ENCODE measurements around the gene MTG2.

The MTG2 gene

GRCh38 chr20:62205618-62206387 lies 23.0 kb downstream of the MTG2 start:
- DNase-seq (ENCODE audit: low read depth in 2 of 2) = no peak

- no peak for DNase-seq (ENCODE audit: low read depth in 2 of 2)
Observed at GRCh38 chr20:62206388-62206775, 23.6 kb downstream of the MTG2 start.

DNA sequence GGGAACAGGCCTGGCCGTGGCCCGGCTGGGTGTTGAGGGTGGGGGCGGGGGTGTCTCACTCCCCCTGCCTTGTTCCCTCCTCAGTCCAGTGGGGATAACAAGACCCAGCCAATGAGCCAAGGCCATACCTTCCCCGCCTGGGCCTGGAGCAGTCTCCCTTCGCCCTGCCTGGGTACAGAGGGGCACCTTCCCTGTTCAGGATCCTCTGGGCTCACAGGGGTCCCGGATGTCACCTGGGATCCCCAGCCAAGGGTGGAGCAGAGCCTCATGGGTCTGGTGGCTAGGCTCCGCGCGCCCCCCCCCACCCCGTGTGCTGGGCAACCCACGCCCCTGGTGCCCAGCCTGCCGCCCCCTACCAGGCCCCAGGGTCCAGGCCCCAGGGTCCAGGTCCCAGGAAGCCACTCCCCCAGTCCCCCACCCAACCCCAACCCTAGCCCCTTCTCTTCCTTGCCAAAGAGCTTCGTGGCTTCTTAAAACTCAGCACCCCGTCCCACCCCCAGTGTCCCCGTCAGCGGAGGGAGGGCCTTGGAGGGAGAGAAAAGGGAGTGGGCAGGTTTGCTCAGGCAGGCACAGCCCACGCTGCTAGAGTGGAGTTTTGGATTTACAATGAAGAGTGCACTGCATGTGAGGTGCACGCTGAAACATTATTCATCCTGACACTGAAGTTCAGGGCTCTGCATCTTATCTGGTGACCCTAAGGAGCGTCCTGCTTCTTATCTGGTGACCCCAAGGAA lies 25.4 kb downstream of the MTG2 start:
- no peak for DNase-seq (ENCODE audit: low read depth in 2 of 2)

- DNase-seq (ENCODE audit: low read depth in 2 of 2) = no peak
Observed at GRCh38 chr20:62208795-62209755, 26.2 kb downstream of the MTG2 start.

DNA sequence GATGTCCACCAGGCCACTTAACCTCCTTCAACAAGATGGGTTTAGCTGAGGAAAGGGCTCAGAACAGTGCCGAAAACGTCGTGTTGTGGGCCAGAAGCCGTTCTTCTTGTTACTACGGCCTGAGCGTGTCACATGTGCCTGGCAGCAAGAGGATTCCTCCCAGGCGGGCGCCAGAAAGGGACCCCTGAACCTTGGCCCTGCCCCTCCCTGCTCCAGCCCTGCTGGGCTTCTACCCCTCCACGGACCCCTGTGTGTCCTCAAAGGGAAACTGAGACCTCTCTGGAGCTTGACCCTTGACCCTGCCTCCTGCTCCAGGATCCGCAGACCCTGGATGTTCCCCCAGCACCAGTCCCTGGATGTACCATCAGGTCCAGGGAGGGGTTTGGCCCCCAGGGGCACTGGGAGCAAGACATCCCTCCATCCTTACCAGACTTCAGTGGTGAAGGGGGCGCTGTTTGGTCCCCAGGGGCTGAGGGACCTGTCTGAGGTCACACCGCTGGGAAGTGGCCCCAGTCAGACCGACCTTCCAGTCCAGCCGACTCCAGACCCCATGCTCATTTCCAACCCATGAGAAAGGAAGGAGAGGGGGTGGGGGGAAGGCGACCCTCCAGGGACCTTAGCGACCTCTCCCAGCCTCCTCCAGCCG lies 27.1 kb downstream of the MTG2 start:
- no peak for DNase-seq (ENCODE audit: low read depth in 2 of 2)

- no peak for DNase-seq (ENCODE audit: low read depth in 2 of 2)
Observed at GRCh38 chr20:62210496-62210855, 27.6 kb downstream of the MTG2 start.

- no peak for DNase-seq (ENCODE audit: low read depth in 2 of 2)
Observed at GRCh38 chr20:62211216-62211615, 28.4 kb downstream of the MTG2 start.

DNA sequence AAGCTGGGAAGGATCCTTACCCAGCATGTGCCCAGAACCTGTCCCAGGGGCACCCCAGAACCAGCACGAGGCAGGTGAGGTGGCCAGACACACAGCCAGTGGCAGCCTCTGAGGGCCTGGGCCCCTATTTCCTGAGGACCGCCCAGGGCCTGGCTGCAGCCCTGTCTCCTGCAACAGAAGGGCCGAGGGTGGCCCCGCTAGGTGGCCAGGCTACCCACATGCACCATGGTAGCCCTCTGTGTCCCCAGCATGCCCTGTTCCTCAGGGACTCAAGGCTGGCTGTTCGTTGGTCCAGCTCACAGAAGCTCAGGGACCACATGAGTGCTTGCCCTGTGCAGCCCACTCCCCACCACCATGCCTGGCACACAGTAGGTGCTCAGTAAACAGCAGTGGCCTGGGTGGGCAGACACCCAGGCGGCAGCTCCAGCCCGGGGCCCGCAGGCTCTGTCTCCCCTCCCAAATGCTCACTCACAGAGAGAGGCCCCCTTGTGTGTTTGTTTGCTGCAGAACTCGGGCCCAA lies 29.0 kb downstream of the MTG2 start:
- DNase-seq (ENCODE audit: low read depth in 2 of 2) = no peak

GRCh38 chr20:62212299-62212698 lies 29.5 kb downstream of the MTG2 start:
- DNase-seq (ENCODE audit: low read depth in 2 of 2) = no peak

DNA sequence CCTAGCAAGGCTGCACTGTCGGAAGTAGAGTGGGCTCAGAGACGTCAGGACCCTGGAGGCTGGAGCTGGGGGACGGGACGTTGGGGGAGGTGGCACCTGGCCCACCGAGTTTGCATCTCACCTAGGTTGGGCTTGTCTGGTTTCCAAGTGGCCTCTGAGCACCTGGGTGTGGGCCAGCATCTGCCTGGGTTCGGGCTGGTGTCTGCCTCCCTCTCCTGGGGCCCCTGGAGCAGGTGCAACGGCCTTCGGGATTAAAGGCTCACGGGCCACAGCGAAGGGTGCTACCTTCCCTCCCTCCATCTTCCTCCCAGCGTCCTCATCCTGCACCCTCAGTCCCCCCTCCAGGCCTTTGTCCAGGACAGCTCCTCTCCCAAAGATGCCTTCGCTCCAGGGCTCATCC lies 31.2 kb downstream of the MTG2 start:
- DNase-seq (ENCODE audit: low read depth in 2 of 2) = no peak

DNA sequence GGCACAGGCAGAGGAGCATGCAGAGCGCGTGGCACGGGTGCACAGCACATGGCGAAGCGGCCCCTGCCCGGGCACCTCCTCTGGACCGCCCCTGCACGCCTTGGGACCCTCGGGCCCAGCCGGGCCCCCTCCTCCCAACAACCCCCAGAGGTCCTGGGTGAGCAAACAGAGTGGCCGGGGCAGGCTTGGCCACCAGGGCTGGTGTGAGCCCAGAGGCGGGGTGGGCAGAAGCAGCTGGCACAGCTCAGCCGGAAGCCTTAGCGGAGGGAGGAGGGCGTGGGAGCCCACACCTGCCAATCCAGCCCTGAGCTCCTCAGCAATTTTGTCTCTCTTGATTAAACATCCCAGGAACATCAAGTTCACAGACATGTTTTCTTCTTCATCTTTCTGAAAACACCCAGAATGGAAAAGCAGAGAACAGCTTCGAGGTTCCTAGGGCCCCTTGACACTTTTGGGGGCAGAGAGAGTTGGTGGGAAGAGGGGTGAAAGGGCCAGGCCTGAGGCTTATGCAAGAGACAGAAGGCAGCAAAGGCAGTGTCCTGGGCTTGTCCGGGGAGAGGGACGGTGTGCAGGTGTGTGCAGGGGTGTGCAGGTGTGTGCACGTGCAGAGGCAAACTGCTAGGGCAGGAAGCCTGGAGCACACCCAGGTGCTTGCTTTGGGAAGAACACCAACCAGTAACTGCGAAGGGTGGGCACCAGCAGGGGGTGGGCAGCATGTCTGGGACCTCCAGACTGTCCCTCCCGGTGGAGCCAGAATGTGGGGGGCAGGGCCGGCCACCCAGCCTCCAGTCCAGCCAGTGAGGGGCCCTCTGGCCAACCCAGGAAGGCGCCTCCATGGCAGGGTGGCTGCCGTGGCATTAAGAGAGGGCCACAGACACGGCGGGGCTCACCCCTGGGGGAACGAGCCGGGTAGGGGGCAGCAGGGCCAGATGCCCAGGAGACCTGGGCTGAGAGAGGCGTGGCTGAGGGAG lies 32.5 kb downstream of the MTG2 start:
- DNase-seq (ENCODE audit: low read depth in 2 of 2) = no peak

DNA sequence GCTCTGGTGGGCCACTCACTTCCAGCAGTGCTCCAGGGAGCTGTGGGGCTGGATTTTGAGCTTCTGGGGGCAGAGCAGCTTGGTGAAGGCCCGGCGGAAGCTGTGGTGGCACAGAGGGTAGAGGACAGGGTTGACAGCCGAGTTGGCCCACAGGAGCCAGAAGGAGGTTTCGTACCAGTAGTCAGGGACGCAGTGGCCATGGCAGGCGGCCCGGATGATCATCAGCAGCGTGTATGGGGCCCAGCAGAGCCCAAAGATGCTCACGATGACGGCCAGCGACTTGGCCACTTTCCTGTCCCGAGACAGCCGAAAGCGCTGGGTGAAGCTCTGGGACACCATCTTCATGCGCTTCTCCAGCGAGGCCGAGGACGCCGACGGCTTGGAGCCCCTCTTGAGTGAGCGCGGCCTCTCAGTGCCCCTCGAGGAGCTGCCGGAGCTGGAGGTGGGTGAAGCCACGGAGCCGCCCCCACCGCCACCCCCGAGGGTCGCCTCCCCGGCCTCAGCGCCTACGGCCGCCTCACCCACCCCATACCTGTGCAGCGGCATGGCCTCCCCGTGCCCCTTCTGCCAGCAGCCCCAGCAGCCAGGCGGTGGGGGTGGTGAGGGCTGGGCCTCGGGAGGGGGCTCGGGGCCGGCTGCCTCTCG lies 33.3 kb downstream of the MTG2 start:
- no peak for DNase-seq (ENCODE audit: low read depth in 2 of 2)

- DNase-seq (ENCODE audit: low read depth in 2 of 2) = no peak
Observed at GRCh38 chr20:62216636-62217566, 34.1 kb downstream of the MTG2 start.

DNA sequence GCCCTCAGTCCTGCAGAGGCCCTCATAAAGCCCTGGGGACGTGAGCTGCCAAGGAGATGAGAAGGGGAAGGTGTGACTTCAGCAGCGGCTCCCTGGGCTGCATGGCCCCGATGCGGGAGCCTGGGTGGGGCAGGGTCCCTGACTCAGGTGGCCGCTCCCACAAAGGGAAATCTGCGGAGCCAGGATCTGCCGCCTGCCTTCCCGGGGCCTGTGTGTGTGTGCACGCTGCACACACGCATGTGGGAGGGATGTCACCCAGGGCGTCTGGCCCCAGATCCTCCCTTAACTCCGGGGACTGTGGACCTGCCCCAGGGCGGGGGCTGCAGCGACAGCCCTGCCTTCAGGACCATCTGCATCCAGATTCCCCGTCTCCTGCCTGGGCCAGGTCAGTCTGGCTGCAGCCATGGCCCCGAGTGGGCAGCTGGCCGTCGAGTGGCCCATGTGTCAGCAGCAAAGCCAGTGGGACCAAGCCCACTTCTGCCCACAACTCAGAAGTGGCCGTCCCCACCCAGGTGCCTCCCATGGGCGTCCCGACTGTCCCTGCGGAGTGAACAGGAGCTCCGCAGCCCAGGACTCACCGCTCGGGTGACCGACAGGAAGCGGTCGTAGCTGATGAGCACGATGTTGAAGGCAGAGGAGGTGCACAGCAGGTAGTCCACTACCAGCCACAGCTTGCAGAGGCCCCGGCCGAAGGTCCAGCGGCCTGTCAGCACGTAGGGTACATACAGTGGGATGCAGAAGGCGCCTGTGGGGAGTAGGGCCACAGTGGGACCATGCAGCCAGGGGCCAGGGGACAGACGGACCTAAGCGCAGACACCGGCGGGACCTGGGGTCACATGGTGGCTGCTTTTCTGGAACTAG lies 35.3 kb downstream of the MTG2 start:
- no peak for DNase-seq (ENCODE audit: low read depth in 2 of 2)

- no peak for DNase-seq (ENCODE audit: low read depth in 2 of 2)
Observed at GRCh38 chr20:62219101-62219991, 36.5 kb downstream of the MTG2 start.

GRCh38 chr20:62219992-62220665 lies 37.3 kb downstream of the MTG2 start, which contains the start of gene HRH3:
Gene HRH3 (minus strand): TSS chr20:62220278. CDS start chr20:62219970, 308 bp downstream.
- DNase-seq (ENCODE audit: low read depth in 2 of 2) = no peak

Data from stimulated activated CD4-positive, alpha-beta T cell treated with anti-CD3 and anti-CD28 coated beads, Interleukin-15, amount 100 ng/mL, for 48 hours (primary cell).